HCT116 (cell line): ENCODE measurements around the gene FOXF2.

Source experiments
- EGR1 ChIP-seq: IDR thresholded peaks from 2 replicates; pipeline ENCODE4 v1.6.1; 2012; ENCODE audit warnings: low read depth
- EZH2 ChIP-seq: fragments of 200-600 bp; sonication (generic); IDR thresholded peaks from 2 replicates; pipeline ENCODE4 v1.6.1; 2017; ENCODE audit warnings: antibody characterized with exemption, mixed run types
- POLR2A ChIP-seq: IDR thresholded peaks from 2 replicates; pipeline ENCODE4 v1.7.0; 2011; ENCODE audit warnings: borderline replicate concordance; ENCODE audit not compliant: insufficient read depth, insufficient read length; ENCODE audit errors: extremely low read depth
- POLR2AphosphoS5 ChIP-seq: IDR thresholded peaks from 2 replicates; pipeline ENCODE4 v1.6.1; 2011; ENCODE audit warnings: mild to moderate bottlenecking, low read depth, low read length, moderate library complexity
- ZFX ChIP-seq: fragments of 450-650 bp; IDR thresholded peaks from 2 replicates; pipeline ENCODE4 v1.6.1; 2017
- TF ChIP-seq, protein P1 (sequence below), 3 experiments: fragments of 200-600 bp in 1 of 3; sonication (generic) in 1 of 3; IDR thresholded peaks in 2 of 3; conservative IDR thresholded peaks in 1 of 3; 2 replicates each; pipeline ENCODE4 v1.5.1; 2012 to 2017; ENCODE audit warnings: low read depth in 2 of 3, low read length in 2 of 3, antibody characterized with exemption in 1 of 3, borderline replicate concordance in 1 of 3, control low read depth in 1 of 3, mild to moderate bottlenecking in 1 of 3, mixed read lengths in 1 of 3, mixed run types in 1 of 3, moderate library complexity in 1 of 3; ENCODE audit not compliant: insufficient read depth in 1 of 3

DNA sequence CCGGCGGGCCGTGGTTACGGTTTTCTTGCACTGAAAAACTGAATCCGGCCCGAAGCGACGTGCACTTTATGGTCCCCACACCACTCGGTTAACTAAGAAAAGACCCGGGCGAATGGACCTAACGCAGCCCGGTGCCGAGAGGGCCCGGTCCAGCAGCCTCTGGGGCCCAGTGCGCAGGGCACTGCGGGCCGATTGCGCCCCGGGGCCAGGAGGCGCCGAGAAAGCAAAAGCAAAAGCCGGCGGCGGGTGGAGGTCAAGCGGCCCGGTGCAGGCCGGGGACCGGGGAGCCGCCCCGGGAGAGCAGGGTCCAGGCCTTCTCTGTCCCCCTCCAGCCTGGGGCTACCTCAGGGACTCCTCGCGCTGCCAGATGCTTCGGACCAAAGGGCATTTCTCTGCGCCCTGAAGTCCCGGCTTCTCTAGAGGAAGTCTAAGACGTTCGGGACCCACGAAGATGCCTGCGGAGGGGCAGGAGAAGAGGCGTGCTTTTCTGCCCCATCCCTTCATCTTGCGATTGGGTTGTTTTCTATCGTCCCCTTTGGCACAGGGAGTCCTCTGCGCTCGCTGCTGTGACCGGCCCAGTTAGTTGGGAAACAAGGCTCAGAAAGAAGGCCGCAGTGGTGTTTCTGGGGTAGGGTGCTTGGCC lies 4.4 kb downstream of the FOXF2 start:
- no peak for TF ChIP-seq POLR2A
- TF ChIP-seq, protein P1, sequence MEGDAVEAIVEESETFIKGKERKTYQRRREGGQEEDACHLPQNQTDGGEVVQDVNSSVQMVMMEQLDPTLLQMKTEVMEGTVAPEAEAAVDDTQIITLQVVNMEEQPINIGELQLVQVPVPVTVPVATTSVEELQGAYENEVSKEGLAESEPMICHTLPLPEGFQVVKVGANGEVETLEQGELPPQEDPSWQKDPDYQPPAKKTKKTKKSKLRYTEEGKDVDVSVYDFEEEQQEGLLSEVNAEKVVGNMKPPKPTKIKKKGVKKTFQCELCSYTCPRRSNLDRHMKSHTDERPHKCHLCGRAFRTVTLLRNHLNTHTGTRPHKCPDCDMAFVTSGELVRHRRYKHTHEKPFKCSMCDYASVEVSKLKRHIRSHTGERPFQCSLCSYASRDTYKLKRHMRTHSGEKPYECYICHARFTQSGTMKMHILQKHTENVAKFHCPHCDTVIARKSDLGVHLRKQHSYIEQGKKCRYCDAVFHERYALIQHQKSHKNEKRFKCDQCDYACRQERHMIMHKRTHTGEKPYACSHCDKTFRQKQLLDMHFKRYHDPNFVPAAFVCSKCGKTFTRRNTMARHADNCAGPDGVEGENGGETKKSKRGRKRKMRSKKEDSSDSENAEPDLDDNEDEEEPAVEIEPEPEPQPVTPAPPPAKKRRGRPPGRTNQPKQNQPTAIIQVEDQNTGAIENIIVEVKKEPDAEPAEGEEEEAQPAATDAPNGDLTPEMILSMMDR (IDR thresholded peaks at IDR 0.05 in 2 of 3, conservative IDR thresholded peaks at IDR 0.05 in 1 of 3; ENCODE audit: borderline replicate concordance in 1 of 3, insufficient read depth in 1 of 3, low read depth in 2 of 3, low read length in 2 of 3), result no peak
- TF ChIP-seq EGR1, result no peak
- TF ChIP-seq ZFX, result no peak
- TF ChIP-seq EZH2, result no peak
- TF ChIP-seq POLR2AphosphoS5, result no peak
